HCT116 (cell line): ENCODE data around the gene MTMR6. TPM values are rescaled to one million over a fixed set of nuclear protein-coding genes. Genes with fewer than 3 reads are reported as not detected.

Source experiments
- ATAC-seq: fragments of 200-7000 bp; cut with Tn5 transposase; 2 replicates; pipeline ENCODE4 v1.9.1; 2020; ENCODE audit warnings: mild to moderate bottlenecking, moderate library complexity
- BruUV-seq: library from RNA; stranded (reverse); fragments of 400-500 nt; replicated peaks from 2 replicates; lab custom pipeline; 2021; lab: Mats Ljungman, UMichigan
- CTCF ChIA-PET: fragments of 300-600 bp; sonication (Branson Sonifier 250); formaldehyde crosslinking; loops from one replicate; lab custom pipeline; 2021; ENCODE audit warnings: antibody characterized with exemption; lab: Charles Lee
- POLR2A ChIA-PET: fragments of 300-600, 350-600 bp; sonication (Branson Sonifier 250); formaldehyde crosslinking; loops from one replicate; lab custom pipeline; 2021; ENCODE audit warnings: antibody characterized with exemption; lab: Charles Lee
- RAD21 ChIA-PET, 2 experiments: fragments of 300-600 bp; sonication (Branson Sonifier 250); formaldehyde crosslinking; loops; one replicate each; lab custom pipeline; 2023; ENCODE audit warnings: low total read pairs in 2 of 2; ENCODE audit not compliant: uncharacterized antibody in 2 of 2, unreplicated experiment in 2 of 2, low non-redundant PET in 1 of 2; lab: Charles Lee
- DNase-seq: peaks from one replicate; pipeline ENCODE4 v3.0.0-alpha.2; 2010; ENCODE audit warnings: low read depth, low spot score
- H2AFZ ChIP-seq: fragments of 200-600 bp; shearing (Covaris generic), sonication (generic); 2 replicates; pipeline ENCODE4 v1.6.1; 2017; ENCODE audit warnings: low read depth, mixed run types, mixed read lengths, antibody characterized with exemption, low read length; ENCODE audit not compliant: poor library complexity, severe bottlenecking
- H3K27ac ChIP-seq: 2 replicates; pipeline ENCODE4 v1.5.1; 2012; ENCODE audit warnings: low read depth, low read length
- H3K27me3 ChIP-seq: fragments of 200-600 bp; sonication (generic); 2 replicates; pipeline ENCODE4 v1.6.1; 2016; ENCODE audit warnings: mixed run types, low read length, mixed read lengths; ENCODE audit not compliant: insufficient read depth
- H3K36me3 ChIP-seq, 2 experiments: fragments of 200-500 bp in 1 of 2; fragments of 200-600 bp in 1 of 2; sonication (Bioruptor generic) in 1 of 2; sonication (generic) in 1 of 2; 2 replicates each; pipeline versions ENCODE4 v1.5.1 to v1.6.1; 2014 to 2016; ENCODE audit warnings: low read length in 2 of 2, inconsistent platforms in 1 of 2, mixed read lengths in 1 of 2, mixed run types in 1 of 2; ENCODE audit not compliant: insufficient read depth in 2 of 2, control insufficient read depth in 1 of 2
- H3K4me1 ChIP-seq, 2 experiments: fragments of 200-600 bp in 1 of 2; sonication (generic) in 1 of 2; 2 replicates each; pipeline versions ENCODE4 v1.5.1 to v1.6.1; 2012 to 2017; ENCODE audit warnings: low read length in 2 of 2, inconsistent platforms in 1 of 2, mild to moderate bottlenecking in 1 of 2, mixed read lengths in 1 of 2, mixed run types in 1 of 2, moderate library complexity in 1 of 2; ENCODE audit not compliant: insufficient read depth in 2 of 2, control insufficient read depth in 1 of 2
- H3K4me2 ChIP-seq: fragments of 200-600 bp; sonication (generic); 2 replicates; pipeline ENCODE4 v1.6.1; 2017; ENCODE audit warnings: mixed run types, low read length, mixed read lengths
- H3K4me3 ChIP-seq, 2 experiments: fragments of 200-600 bp in 1 of 2; sonication (generic) in 1 of 2; replicated peaks in 1 of 2; 2 replicates each; pipeline ENCODE4 v1.5.1; 2011 to 2016; ENCODE audit warnings: low read length in 2 of 2, control low read depth in 1 of 2, low read depth in 1 of 2, mild to moderate bottlenecking in 1 of 2, mixed read lengths in 1 of 2, mixed run types in 1 of 2
- H3K79me2 ChIP-seq: fragments of 200-600 bp; sonication (generic); 2 replicates; pipeline ENCODE4 v1.6.1; 2017; ENCODE audit warnings: mild to moderate bottlenecking, mixed run types, low read length, moderate library complexity, mixed read lengths; ENCODE audit not compliant: insufficient read depth
- H3K9ac ChIP-seq: fragments of 200-600 bp; sonication (generic); 2 replicates; pipeline ENCODE4 v1.6.1; 2016; ENCODE audit warnings: low read length, mixed read lengths
- H3K9me2 ChIP-seq: fragments of 200-600 bp; sonication (generic), shearing (Covaris generic); 2 replicates; pipeline ENCODE4 v1.6.1; 2017; ENCODE audit warnings: mixed run types, mild to moderate bottlenecking, moderate library complexity; ENCODE audit not compliant: insufficient read depth
- H3K9me3 ChIP-seq, 2 experiments: fragments of 200-500 bp in 1 of 2; fragments of 200-600 bp in 1 of 2; sonication (Bioruptor generic) in 1 of 2; sonication (generic) in 1 of 2; 2 replicates each; pipeline ENCODE4 v1.6.1; 2014 to 2017; ENCODE audit warnings: low read length in 2 of 2, mixed read lengths in 2 of 2, inconsistent platforms in 1 of 2, low read depth in 1 of 2, mild to moderate bottlenecking in 1 of 2, mixed run types in 1 of 2, moderate library complexity in 1 of 2; ENCODE audit not compliant: control insufficient read depth in 1 of 2, insufficient read depth in 1 of 2
- H4K20me1 ChIP-seq: fragments of 200-600 bp; sonication (generic), shearing (Covaris generic); 2 replicates; pipeline ENCODE4 v1.6.1; 2017; ENCODE audit warnings: mixed run types, mild to moderate bottlenecking, moderate library complexity; ENCODE audit not compliant: insufficient read depth
- CEBPB ChIP-seq: IDR thresholded peaks from 2 replicates; pipeline ENCODE4 v1.6.1; 2012; ENCODE audit warnings: low read depth
- CTCF ChIP-seq, 3 experiments: fragments of 200-600 bp in 1 of 3; sonication (generic) in 1 of 3; IDR thresholded peaks in 2 of 3; conservative IDR thresholded peaks in 1 of 3; 2 replicates each; pipeline ENCODE4 v1.5.1; 2012 to 2017; ENCODE audit warnings: low read depth in 2 of 3, low read length in 2 of 3, antibody characterized with exemption in 1 of 3, borderline replicate concordance in 1 of 3, control low read depth in 1 of 3, mild to moderate bottlenecking in 1 of 3, mixed read lengths in 1 of 3, mixed run types in 1 of 3, moderate library complexity in 1 of 3; ENCODE audit not compliant: insufficient read depth in 1 of 3
- ELF1 ChIP-seq: IDR thresholded peaks from 2 replicates; pipeline ENCODE4 v1.6.1; 2012; ENCODE audit warnings: low read depth, borderline replicate concordance
- POLR2AphosphoS5 ChIP-seq: IDR thresholded peaks from 2 replicates; pipeline ENCODE4 v1.6.1; 2011; ENCODE audit warnings: mild to moderate bottlenecking, low read depth, low read length, moderate library complexity
- RAD21 ChIP-seq: IDR thresholded peaks from 2 replicates; pipeline ENCODE4 v1.6.1; 2012; ENCODE audit warnings: low read depth, mild to moderate bottlenecking
- ZFX ChIP-seq: fragments of 450-650 bp; IDR thresholded peaks from 2 replicates; pipeline ENCODE4 v1.6.1; 2017
- intact Hi-C: fragments of 100-400 bp; cut with micrococcal nuclease; formaldehyde crosslinking; loops from 2 replicates; pipeline ENCODE4 v1.10.0; 2022
- total RNA-seq: library from RNA; stranded (reverse); gene quantifications from one replicate; pipeline ENCODE4 v1.2.1, GENCODE V29; 2021; ENCODE audit not compliant: unreplicated experiment
- TF ChIP-seq, protein P1 (sequence below): IDR thresholded peaks from 2 replicates; pipeline ENCODE4 v1.6.1; 2011; ENCODE audit warnings: mild to moderate bottlenecking, low read length, moderate library complexity; ENCODE audit not compliant: insufficient replicate concordance; ENCODE audit errors: extremely low read depth

MTMR6 gene
- total RNA-seq, 1 experiment from 2014 or later = 11.4 TPM

DNA sequence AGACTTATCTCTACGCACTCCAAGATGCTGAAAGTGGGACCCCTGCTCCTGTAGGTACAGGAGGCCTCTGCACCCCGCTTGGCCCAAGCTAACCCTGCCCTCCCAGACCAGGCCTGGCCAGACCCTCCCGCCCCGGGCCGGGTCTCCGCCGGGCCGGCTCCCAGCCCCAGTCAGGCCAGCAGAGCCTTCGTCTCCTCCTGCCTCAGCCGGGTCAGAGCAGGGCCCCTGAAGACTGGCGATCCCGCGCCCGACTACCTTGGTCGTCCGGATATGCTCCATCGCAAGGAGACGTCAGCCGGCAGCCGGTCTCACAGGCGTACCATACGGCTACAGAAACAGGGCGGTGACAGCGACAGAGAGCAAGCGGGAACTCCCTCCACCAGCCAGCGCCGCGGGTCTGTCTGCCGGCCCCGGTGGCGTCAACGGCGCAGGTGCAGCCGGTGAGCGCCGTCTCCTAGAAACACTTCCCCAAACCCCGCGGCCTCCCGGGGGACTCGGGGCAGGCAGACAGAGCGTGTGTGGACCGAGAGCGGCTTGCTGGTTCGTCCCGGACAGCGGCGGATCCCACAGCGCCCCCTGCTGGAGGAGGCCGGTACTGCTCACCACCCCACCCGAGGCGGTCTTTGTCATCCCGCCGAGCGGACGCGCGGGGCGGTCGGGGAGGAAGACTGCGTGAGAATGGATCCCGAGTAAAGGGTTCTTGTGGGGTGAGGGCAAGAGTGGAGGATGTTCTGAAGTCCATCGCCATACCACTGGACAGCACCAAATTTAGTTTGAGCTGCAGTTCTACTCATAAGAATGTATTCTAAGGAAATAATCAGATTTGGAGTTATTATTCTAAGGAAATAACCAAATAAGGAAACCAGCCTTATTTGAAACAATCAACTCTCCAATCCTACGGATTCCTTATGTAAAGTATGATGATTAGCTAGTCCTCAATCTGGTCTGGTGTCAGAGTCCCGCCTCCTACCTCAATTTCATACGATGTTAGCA, at the start of gene MTMR6 (continued):
- peak; percentile 76 for TF ChIP-seq POLR2AphosphoS5
- peak; percentile 42 to 96 (median 92); a peak in 4 of 6 replicates for TF ChIP-seq CTCF (IDR thresholded peaks at IDR 0.05 in 2 of 3, conservative IDR thresholded peaks at IDR 0.05 in 1 of 3; ENCODE audit: borderline replicate concordance in 1 of 3, insufficient read depth in 1 of 3, low read depth in 2 of 3, low read length in 2 of 3)
- peak; percentile 88 for TF ChIP-seq ZFX
- TF ChIP-seq ELF1 = no peak
- no peak for TF ChIP-seq CEBPB

- DNase-seq = no peak
- Histone ChIP-seq H3K4me2 (no peak overlapping the region), H4K20me1 (0 out of 2 replicates have a peak, but pooled peaks cover 14% of the 10 kb centered on the region), H3K27me3 (no peaks in the 10 kb centered on the region), H3K9me3 (no peaks in the 10 kb centered on the region), H3K36me3 (peaks cover 27 to 50% of the 10 kb centered on the region in 2 experiments), H3K9me2 (no peaks in the 10 kb centered on the region), H3K9ac (no peak overlapping the region), H3K4me1 (no peaks in the 10 kb centered on the region), H3K4me3 (no peak overlapping the region), H3K79me2 (peaks cover 45% of the 10 kb centered on the region), H2AFZ (no peak overlapping the region), H3K27ac (no peak overlapping the region)
- TF ChIP-seq, protein P1, sequence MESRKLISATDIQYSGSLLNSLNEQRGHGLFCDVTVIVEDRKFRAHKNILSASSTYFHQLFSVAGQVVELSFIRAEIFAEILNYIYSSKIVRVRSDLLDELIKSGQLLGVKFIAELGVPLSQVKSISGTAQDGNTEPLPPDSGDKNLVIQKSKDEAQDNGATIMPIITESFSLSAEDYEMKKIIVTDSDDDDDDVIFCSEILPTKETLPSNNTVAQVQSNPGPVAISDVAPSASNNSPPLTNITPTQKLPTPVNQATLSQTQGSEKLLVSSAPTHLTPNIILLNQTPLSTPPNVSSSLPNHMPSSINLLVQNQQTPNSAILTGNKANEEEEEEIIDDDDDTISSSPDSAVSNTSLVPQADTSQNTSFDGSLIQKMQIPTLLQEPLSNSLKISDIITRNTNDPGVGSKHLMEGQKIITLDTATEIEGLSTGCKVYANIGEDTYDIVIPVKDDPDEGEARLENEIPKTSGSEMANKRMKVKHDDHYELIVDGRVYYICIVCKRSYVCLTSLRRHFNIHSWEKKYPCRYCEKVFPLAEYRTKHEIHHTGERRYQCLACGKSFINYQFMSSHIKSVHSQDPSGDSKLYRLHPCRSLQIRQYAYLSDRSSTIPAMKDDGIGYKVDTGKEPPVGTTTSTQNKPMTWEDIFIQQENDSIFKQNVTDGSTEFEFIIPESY = no peak
- no peak for TF ChIP-seq RAD21
- ATAC-seq = no peak
- RAD21 ChIA-PET = no interaction called here
- intact Hi-C loops = no loop called here
- no TSS peak for BruUV-seq
- POLR2A ChIA-PET = no interaction called here
- CTCF ChIA-PET = no interaction called here
These were observed 48.6 kb upstream of the MTMR6 start for GRCh38 chr13:25335856-25336255.
